ELF-1 (cell line): ENCODE results near the gene NTF3.

Experiments
- DNase-seq: peaks from one replicate; pipeline ENCODE4 v3.0.0-alpha.2; 2016; ENCODE audit warnings: low read depth, low spot score

Gene NTF3

GRCh38 chr12:5430641-5431603, 986 bp upstream of the NTF3 start:
- peak; percentile 34 for DNase-seq

GRCh38 chr12:5433081-5433844, 1.4 kb downstream of the NTF3 start:
- DNase-seq = peak; percentile 70

- peak; percentile 47 for DNase-seq
Observed at GRCh38 chr12:5433845-5434646, 2.1 kb downstream of the NTF3 start.

GRCh38 chr12:5434647-5435560, 3.0 kb downstream of the NTF3 start:
- DNase-seq = no peak

- DNase-seq = no peak
Observed at GRCh38 chr12:5437182-5437583, 5.3 kb downstream of the NTF3 start.

GRCh38 chr12:5437589-5437988, 5.7 kb downstream of the NTF3 start:
- no peak for DNase-seq

GRCh38 chr12:5438671-5439200, 6.8 kb downstream of the NTF3 start:
- DNase-seq = peak; percentile 32

- no peak for DNase-seq
Observed at GRCh38 chr12:5439371-5439771, 7.5 kb downstream of the NTF3 start.

- DNase-seq = peak; percentile 30
Observed at GRCh38 chr12:5439788-5440300, 7.9 kb downstream of the NTF3 start.

- no peak for DNase-seq
Observed at GRCh38 chr12:5440978-5441377, 9.1 kb downstream of the NTF3 start.

- DNase-seq = peak; percentile 77
Observed at GRCh38 chr12:5441497-5442236, 9.8 kb downstream of the NTF3 start.

GRCh38 chr12:5442251-5443006, 10.5 kb downstream of the NTF3 start:
- peak; percentile 42 for DNase-seq

GRCh38 chr12:5444520-5444919, 12.6 kb downstream of the NTF3 start:
- DNase-seq = no peak

- no peak for DNase-seq
Observed at GRCh38 chr12:5447320-5447719, 15.4 kb downstream of the NTF3 start.

GRCh38 chr12:5451251-5451650, 19.3 kb downstream of the NTF3 start:
- DNase-seq = no peak

- no peak for DNase-seq
Observed at GRCh38 chr12:5452569-5452968, 20.7 kb downstream of the NTF3 start.

- DNase-seq = no peak
Observed at GRCh38 chr12:5453466-5453865, 21.6 kb downstream of the NTF3 start.

GRCh38 chr12:5455045-5455444, 23.1 kb downstream of the NTF3 start:
- no peak for DNase-seq

GRCh38 chr12:5456030-5456429, 24.1 kb downstream of the NTF3 start:
- no peak for DNase-seq
